Endothelial cell of umbilical vein (primary cell): Measurements from ENCODE around the gene CFAP99. TPM values are rescaled to one million over a fixed set of nuclear protein-coding genes. Genes with fewer than 3 reads are reported as not detected.

Source experiments
- BruUV-seq: library from RNA; stranded (reverse); fragments of 400-500 nt; replicated peaks from 2 replicates; lab custom pipeline; 2021; lab: Mats Ljungman, UMichigan
- CTCF ChIA-PET: fragments of 300-600, 350-600 bp; sonication (Branson Sonifier 250); formaldehyde crosslinking; loops from one replicate; lab custom pipeline; 2021; ENCODE audit warnings: antibody characterized with exemption, inconsistent platforms; lab: Charles Lee
- POLR2A ChIA-PET: fragments of 300-600, 350-600 bp; sonication (Branson Sonifier 250); formaldehyde crosslinking; loops from one replicate; lab custom pipeline; 2021; ENCODE audit warnings: antibody characterized with exemption, inconsistent platforms; lab: Charles Lee
- DNase-seq: peaks from one replicate; pipeline ENCODE4 v3.0.0-alpha.2; 2011; ENCODE audit warnings: low read depth, low spot score
- FAIRE-seq: peaks from 2 replicates; lab custom pipeline; 2011; peaks lifted over from hg19 to GRCh38; lab: Jason Lieb, UNC
- H2AFZ ChIP-seq: 2 replicates; pipeline ENCODE4 v1.6.0; 2012; ENCODE audit warnings: low read depth, low read length, control low read depth, inconsistent platforms
- H3K27ac ChIP-seq: 2 replicates; pipeline ENCODE4 v1.5.1; 2011; ENCODE audit warnings: low read depth, mild to moderate bottlenecking, control low read depth, low read length, moderate library complexity; ENCODE audit not compliant: insufficient read depth
- H3K27me3 ChIP-seq, 2 experiments: 2 replicates each; pipeline versions ENCODE4 v1.6.0 to v1.6.1; 2011; ENCODE audit warnings: low read length in 2 of 2, mixed read lengths in 1 of 2; ENCODE audit not compliant: control insufficient read depth in 2 of 2, insufficient read depth in 2 of 2
- H3K36me3 ChIP-seq, 2 experiments: 2 replicates in 1 of 2; 3 replicates in 1 of 2; pipeline ENCODE4 v1.5.1; 2011; ENCODE audit warnings: low read length in 2 of 2, mild to moderate bottlenecking in 1 of 2, moderate library complexity in 1 of 2; ENCODE audit not compliant: control insufficient read depth in 2 of 2, insufficient read depth in 2 of 2; ENCODE audit errors: extremely low read depth in 1 of 2
- H3K4me1 ChIP-seq: 3 replicates; pipeline ENCODE4 v1.5.1; 2011; ENCODE audit warnings: mild to moderate bottlenecking, low read length; ENCODE audit not compliant: control insufficient read depth, insufficient read depth; ENCODE audit errors: extremely low read depth
- H3K4me2 ChIP-seq: 2 replicates; pipeline ENCODE4 v1.6.1; 2011; ENCODE audit warnings: low read length, control low read depth, mixed read lengths; ENCODE audit not compliant: insufficient read depth
- H3K4me3 ChIP-seq, 3 experiments: fragments of 200-600 bp in 1 of 3; sonication (generic), shearing (Covaris generic) in 1 of 3; replicated peaks in 1 of 3; 2 replicates each; pipeline ENCODE4 v1.5.1; 2011 to 2016; ENCODE audit warnings: control low read depth in 3 of 3, low read length in 3 of 3, mild to moderate bottlenecking in 2 of 3, inconsistent platforms in 1 of 3, low read depth in 1 of 3, moderate library complexity in 1 of 3; ENCODE audit not compliant: insufficient read depth in 1 of 3
- H3K79me2 ChIP-seq: 2 replicates; pipeline ENCODE4 v1.6.0; 2012; ENCODE audit warnings: low read length, inconsistent platforms; ENCODE audit not compliant: control insufficient read depth, insufficient read depth
- H3K9ac ChIP-seq: replicated peaks from 2 replicates; pipeline ENCODE3; 2011; ENCODE audit warnings: low read length, control low read depth; ENCODE audit not compliant: insufficient read depth; ENCODE audit errors: extremely low read depth
- H3K9me1 ChIP-seq: replicated peaks from 3 replicates; pipeline ENCODE4 v1.6.0; 2011; ENCODE audit warnings: mild to moderate bottlenecking, low read length; ENCODE audit not compliant: control insufficient read depth, insufficient read depth; ENCODE audit errors: extremely low read depth
- H3K9me3 ChIP-seq: replicated peaks from 2 replicates; pipeline ENCODE4 v1.5.1; 2012; ENCODE audit warnings: low read length, inconsistent platforms; ENCODE audit not compliant: control insufficient read depth, insufficient read depth
- H4K20me1 ChIP-seq: replicated peaks from 2 replicates; pipeline ENCODE3; 2011; ENCODE audit warnings: mild to moderate bottlenecking, low read length; ENCODE audit not compliant: control insufficient read depth, insufficient read depth; ENCODE audit errors: extremely low read depth
- CTCF ChIP-seq, 2 donors: IDR thresholded peaks; 1 replicate in 1 of 2; 2 replicates in 1 of 2; pipeline ENCODE4 v1.5.1; 2011; ENCODE audit warnings: low read length in 2 of 2, mild to moderate bottlenecking in 2 of 2, moderate library complexity in 2 of 2, control low read depth in 1 of 2, inconsistent platforms in 1 of 2, low read depth in 1 of 2; ENCODE audit not compliant: insufficient read depth in 1 of 2; ENCODE audit errors: extremely low read depth in 1 of 2
- EZH2 ChIP-seq: IDR thresholded peaks from 2 replicates; pipeline ENCODE4 v1.6.1; 2012; ENCODE audit warnings: borderline replicate concordance, low read depth, mild to moderate bottlenecking, moderate library complexity, low read length, inconsistent platforms; ENCODE audit not compliant: severe bottlenecking
- FOS ChIP-seq: IDR thresholded peaks from 2 replicates; pipeline ENCODE4 v1.6.1; 2011; ENCODE audit warnings: mild to moderate bottlenecking, low read length, moderate library complexity, borderline replicate concordance; ENCODE audit not compliant: insufficient read depth
- JUN ChIP-seq: IDR thresholded peaks from 2 replicates; pipeline ENCODE4 v1.6.1; 2011; ENCODE audit warnings: borderline replicate concordance, low read depth; ENCODE audit not compliant: insufficient read length, insufficient read depth
- MAX ChIP-seq: IDR thresholded peaks from 2 replicates; pipeline ENCODE4 v1.6.1; 2011; ENCODE audit not compliant: insufficient read depth, insufficient read length
- MYC ChIP-seq: IDR thresholded peaks from one replicate; pipeline ENCODE4 v1.6.1; 2011; ENCODE audit warnings: mild to moderate bottlenecking, low read depth, low read length
- POLR2A ChIP-seq: IDR thresholded peaks from 2 replicates; pipeline ENCODE4 v1.6.1; 2012; ENCODE audit warnings: low read depth, mild to moderate bottlenecking, control low read depth, low read length
- POLR2AphosphoS5 ChIP-seq: IDR thresholded peaks from 2 replicates; pipeline ENCODE4 v1.6.1; 2012; ENCODE audit warnings: low read depth, mild to moderate bottlenecking, control low read depth, low read length, moderate library complexity; ENCODE audit not compliant: insufficient read depth
- dilution Hi-C: fragments of 300-500 bp; cut with MboI; formaldehyde crosslinking; loops from one replicate; pipeline ENCODE4 v1.15.0; 2019; ENCODE audit warnings: low sequenced_read_pairs; ENCODE audit not compliant: extremely low pct_ligation_motif_present
- intact Hi-C: fragments of 100-400 bp; cut with micrococcal nuclease; formaldehyde crosslinking; loops from one replicate; pipeline ENCODE4 v1.10.0; 2022
- polyA plus RNA-seq, 4 experiments: library from polyadenylated mRNA; depleted of rRNA in 3 of 4; stranded (reverse) in 3 of 4; unstranded in 1 of 4; fragments of >200 nt; gene quantifications; 2 replicates each; pipeline versions ENCODE4 v1.2.1 to v1.2.3, GENCODE V29; 2011 to 2012; ENCODE audit warnings: missing spikeins in 1 of 4
- total RNA-seq: library from RNA; stranded (reverse); gene quantifications from 2 replicates; pipeline ENCODE4 v1.2.3, GENCODE V29; 2021

CFAP99 gene
- total and polyA plus RNA-seq, 2 donors (not counting 3 experiments of a cell fraction or from before 2014, with no cell fraction given) = 0.03 TPM; not detected in 1

GRCh38 chr4:2478229-2478628 lies 59.5 kb downstream of the CFAP99 start:
- no peak for TF ChIP-seq POLR2AphosphoS5
- TF ChIP-seq MAX = no peak
- TF ChIP-seq MYC = no peak
- no peak for TF ChIP-seq POLR2A
- no peak for TF ChIP-seq EZH2
- no peak for TF ChIP-seq FOS
- no peak for TF ChIP-seq CTCF (IDR thresholded peaks at IDR 0.05; ENCODE audit: extremely low read depth in 1 of 2, insufficient read depth in 1 of 2, low read depth in 1 of 2, low read length in 2 of 2)
- no peak for TF ChIP-seq JUN
- Histone ChIP-seq H3K9ac (no peak overlapping the region), H3K9me1 (no peaks in the 10 kb centered on the region), H3K27me3 (no peaks in the 10 kb centered on the region), H3K79me2 (peaks cover 100% of the 10 kb centered on the region), H2AFZ (no peak overlapping the region), H3K9me3 (no peaks in the 10 kb centered on the region), H3K4me3 (no peak overlapping the region), H3K4me1 (peaks cover 19% of the 10 kb centered on the region), H3K36me3 (peaks cover 0 to 3% of the 10 kb centered on the region in 2 experiments), H4K20me1 (peaks cover 15% of the 10 kb centered on the region), H3K27ac (no peak overlapping the region), H3K4me2 (no peak overlapping the region)
- DNase-seq = no peak
- no peak for FAIRE-seq
- POLR2A ChIA-PET = no interaction called here
- intact Hi-C loops = no loop called here
- dilution Hi-C loops = no loop called here
- no TSS peak for BruUV-seq
- CTCF ChIA-PET = no interaction called here
